Endothelial cell of umbilical vein (primary cell): ENCODE results near the gene SYNPO2.

ENCODE experiments used
- CTCF ChIP-seq, 2 donors: IDR thresholded peaks; 1 replicate in 1 of 2; 2 replicates in 1 of 2; pipeline ENCODE4 v1.5.1; 2011; ENCODE audit warnings: low read length in 2 of 2, mild to moderate bottlenecking in 2 of 2, moderate library complexity in 2 of 2, control low read depth in 1 of 2, inconsistent platforms in 1 of 2, low read depth in 1 of 2; ENCODE audit not compliant: insufficient read depth in 1 of 2; ENCODE audit errors: extremely low read depth in 1 of 2
- EZH2 ChIP-seq: IDR thresholded peaks from 2 replicates; pipeline ENCODE4 v1.6.1; 2012; ENCODE audit warnings: borderline replicate concordance, low read depth, mild to moderate bottlenecking, moderate library complexity, low read length, inconsistent platforms; ENCODE audit not compliant: severe bottlenecking

- TF ChIP-seq CTCF (IDR thresholded peaks at IDR 0.05; ENCODE audit: extremely low read depth in 1 of 2, insufficient read depth in 1 of 2, low read depth in 1 of 2, low read length in 2 of 2) (no peak), EZH2 (no peak)
Measured at GRCh38 chr4:119046263-119046662, 157.6 kb downstream of the SYNPO2 start.
